HepG2 (cell line): ENCODE measurements around the gene MAPK7. TPM values are rescaled to one million over a fixed set of nuclear protein-coding genes. Genes with fewer than 3 reads are reported as not detected.
A peak's percentile ranks its signal among the peaks of the same experiment; 100 is the strongest.

ENCODE experiments used
- ATAC-seq: fragments of 200-7000 bp; cut with Tn5 transposase; 3 replicates; pipeline ENCODE4 v1.9.1; 2020; ENCODE audit warnings: mild to moderate bottlenecking, moderate library complexity
- BruUV-seq: library from RNA; stranded (reverse); fragments of 400-500 nt; replicated peaks from 2 replicates; lab custom pipeline; 2021; lab: Mats Ljungman, UMichigan
- CTCF ChIA-PET: fragments of 300-600 bp; formaldehyde crosslinking; extraction: SDS; loops from one replicate; lab custom pipeline; 2021; ENCODE audit warnings: low total read pairs, inconsistent platforms, low intra/inter-chr PET ratio; lab: Yijun Ruan, JAX
- POLR2A ChIA-PET: fragments of 350-600 bp; sonication (Branson Sonifier 250); formaldehyde crosslinking; loops from one replicate; lab custom pipeline; 2020; ENCODE audit warnings: antibody characterized with exemption, inconsistent platforms; lab: Yijun Ruan, JAX
- DNase-seq: peaks from one replicate; pipeline ENCODE4 v3.0.0-alpha.2; 2015; ENCODE audit warnings: low spot score
- FAIRE-seq: peaks from 3 replicates; lab custom pipeline; 2011; peaks lifted over from hg19 to GRCh38; lab: Jason Lieb, UNC
- H2AFZ ChIP-seq: one replicate; pipeline ENCODE4 v1.6.1; 2011; ENCODE audit warnings: low read length, inconsistent platforms
- H3K27ac ChIP-seq: fragments of 300-600 bp; 3 replicates; pipeline ENCODE4 v1.8.0; 2011; ENCODE audit warnings: mixed run types, mild to moderate bottlenecking, mixed read lengths, low read length, inconsistent platforms; ENCODE audit not compliant: insufficient read depth; ENCODE audit errors: extremely low read length
- H3K27me3 ChIP-seq, 2 experiments: fragments of 200-600 bp in 1 of 2; 2 replicates in 1 of 2; 3 replicates in 1 of 2; pipeline versions ENCODE4 v1.6.0 to v1.8.0; 2011; ENCODE audit warnings: low read length in 2 of 2, mild to moderate bottlenecking in 2 of 2, moderate library complexity in 2 of 2, inconsistent platforms in 1 of 2; ENCODE audit not compliant: insufficient read depth in 2 of 2, control insufficient read depth in 1 of 2
- H3K36me3 ChIP-seq, 2 experiments: fragments of 200-600 bp in 1 of 2; replicated peaks in 1 of 2; 2 replicates in 1 of 2; 3 replicates in 1 of 2; pipeline versions ENCODE4 v1.5.1 to v1.8.0; 2011; ENCODE audit warnings: low read length in 2 of 2, inconsistent platforms in 1 of 2; ENCODE audit not compliant: insufficient read depth in 2 of 2, control insufficient read depth in 1 of 2
- H3K4me1 ChIP-seq: 2 replicates; pipeline ENCODE4 v1.5.1; 2012; ENCODE audit warnings: low read length, inconsistent platforms; ENCODE audit not compliant: insufficient read depth
- H3K4me2 ChIP-seq: 2 replicates; pipeline ENCODE4 v1.6.0; 2011; ENCODE audit warnings: low read depth, low read length, inconsistent platforms
- H3K4me3 ChIP-seq, 3 experiments: fragments of 200-600 bp in 1 of 3; sonication (generic), shearing (Covaris generic) in 1 of 3; replicated peaks in 1 of 3; 2 replicates each; pipeline ENCODE4 v1.5.1; 2011 to 2016; ENCODE audit warnings: low read length in 3 of 3, inconsistent platforms in 2 of 3, low read depth in 2 of 3, mild to moderate bottlenecking in 2 of 3, control low read depth in 1 of 3, mixed read lengths in 1 of 3; ENCODE audit not compliant: insufficient read depth in 1 of 3
- H3K79me2 ChIP-seq: one replicate; pipeline ENCODE4 v1.6.1; 2011; ENCODE audit warnings: low read length, inconsistent platforms; ENCODE audit not compliant: insufficient read depth
- H3K9ac ChIP-seq: 2 replicates; pipeline ENCODE4 v1.6.0; 2011; ENCODE audit warnings: mild to moderate bottlenecking, low read depth, low read length, inconsistent platforms; ENCODE audit not compliant: insufficient read depth
- H3K9me3 ChIP-seq: 2 replicates; pipeline ENCODE4 v1.5.1; 2012; ENCODE audit warnings: mild to moderate bottlenecking, low read length
- H4K20me1 ChIP-seq: 2 replicates; pipeline ENCODE4 v1.6.0; 2011; ENCODE audit warnings: inconsistent platforms, mild to moderate bottlenecking, low read length, moderate library complexity; ENCODE audit not compliant: insufficient read depth
- ARID5B ChIP-seq: IDR thresholded peaks from 2 replicates; pipeline ENCODE4 v1.4.0; 2020; ENCODE audit warnings: mild to moderate bottlenecking, missing genetic modification reagents
- CTCF ChIP-seq: sonication (generic); formaldehyde crosslinking; IDR thresholded peaks from 2 replicates; pipeline ENCODE4 v1.5.0; 2020; ENCODE audit warnings: mild to moderate bottlenecking, missing genetic modification reagents, moderate library complexity
- FOXJ3 ChIP-seq: sonication (generic); formaldehyde crosslinking; IDR thresholded peaks from 2 replicates; pipeline ENCODE4 v1.4.0; 2020; ENCODE audit warnings: missing genetic modification reagents, mild to moderate bottlenecking, borderline replicate concordance
- KDM3A ChIP-seq: IDR thresholded peaks from 2 replicates; pipeline ENCODE4 v1.6.1; 2018; ENCODE audit warnings: low read depth, missing compliant biosample characterization
- RCOR2 ChIP-seq: IDR thresholded peaks from 2 replicates; pipeline ENCODE4 v1.6.1; 2016; ENCODE audit warnings: missing biosample characterization, missing genetic modification reagents
- SNAPC2 ChIP-seq: sonication (generic); formaldehyde crosslinking; IDR thresholded peaks from 2 replicates; pipeline ENCODE4 v1.8.1; 2022; ENCODE audit warnings: mild to moderate bottlenecking, missing genetic modification reagents
- ZNF275 ChIP-seq: sonication (generic); formaldehyde crosslinking; IDR thresholded peaks from 2 replicates; pipeline ENCODE4 v1.8.0; 2022; ENCODE audit warnings: missing genetic modification reagents, mild to moderate bottlenecking, inconsistent platforms, borderline replicate concordance
- ZNF432 ChIP-seq: sonication (generic); formaldehyde crosslinking; IDR thresholded peaks from 2 replicates; pipeline ENCODE4 v1.5.0; 2020; ENCODE audit warnings: missing genetic modification reagents, mild to moderate bottlenecking, borderline replicate concordance
- WGBS: methylation state at CpG from one replicate; pipeline ENCODE4 v1.1.6; 2017; ENCODE audit warnings: low lambda C conversion rate; 5-methylcytosine and 5-hydroxymethylcytosine counted together
- in situ Hi-C: cut with HindIII; loops from 2 replicates; pipeline ENCODE4 v1.10.0; 2017; ENCODE audit warnings: low pct_unique_long_range_greater_than_20kb; ENCODE audit not compliant: extremely low pct_ligation_motif_present
- intact Hi-C: fragments of 100-400 bp; cut with micrococcal nuclease; formaldehyde crosslinking; loops from one replicate; pipeline ENCODE4 v1.10.0; 2022; ENCODE audit not compliant: unreplicated experiment
- polyA plus RNA-seq, 8 experiments: library from polyadenylated mRNA; depleted of rRNA in 3 of 8; stranded (reverse) in 7 of 8; unstranded in 1 of 8; fragments of >200 nt; fragmentation: Illumina TruSeq in 4 of 8; extraction: Trizol in 4 of 8; gene quantifications; 2 replicates each; pipeline versions ENCODE4 v1.2.1 to v1.2.3, GENCODE V29; 2011 to 2016; ENCODE audit warnings: low read depth in 4 of 8, missing spikeins in 1 of 8, mixed read lengths in 1 of 8; ENCODE audit not compliant: insufficient read depth in 1 of 8
- total RNA-seq, 5 experiments: library from RNA; depleted of rRNA; stranded (reverse); fragments of >200 nt; fragmentation: Illumina TruSeq; extraction: Trizol; gene quantifications; 2 replicates each; pipeline ENCODE4 v1.2.3, GENCODE V29; 2016; ENCODE audit warnings: low read depth in 1 of 5

The MAPK7 gene
- total and polyA plus RNA-seq, 2 of the 13 experiments (the other 11 are each of a cell fraction or from before 2014, with no cell fraction given), result 2.9 to 5.9 TPM

- no peak for TF ChIP-seq ZNF432
- peak; percentile 7; the same call in 1 of the 2 replicates for TF ChIP-seq CTCF (CRISPR knock-in tag)
- H3K27ac ChIP-seq, result no peak within 1 kb of the TSS
- no peak within 1 kb of the TSS for H2AFZ ChIP-seq
- in situ Hi-C loops (no loop called here), intact Hi-C loops (no loop called here)
- ATAC-seq (no peak), DNase-seq (no peak), FAIRE-seq (no peak)
- no peaks in the 10 kb centered on the region for H3K4me1 ChIP-seq
- H3K4me2 ChIP-seq, result no peak within 1 kb of the TSS
- no TSS peak for BruUV-seq
- WGBS, result 25% methylated on average over 23 of the region's 23 CpGs
- H3K4me3 ChIP-seq, result no peak within 1 kb of the TSS
- H3K79me2 ChIP-seq, result no peaks in the 10 kb centered on the region
- H4K20me1 ChIP-seq, result no peaks in the 10 kb centered on the region
- peaks cover 12 to 42% of the 10 kb centered on the region in 2 experiments for H3K27me3 ChIP-seq
- ChIA-PET CTCF (no interaction called here), POLR2A (no interaction called here)
- no peaks in the 10 kb centered on the region for H3K9me3 ChIP-seq
- no peak within 1 kb of the TSS for H3K9ac ChIP-seq
- H3K36me3 ChIP-seq, result no peaks in the 10 kb centered on the region
These were observed 32.8 kb downstream of the MAPK7 start, which contains the start of gene RNF112 for GRCh38 chr17:19410875-19411620. RNF112 (plus strand) TSS chr17:19411232; CDS start chr17:19411409, 177 bp downstream.

- H3K27ac ChIP-seq, result no peak overlapping the region
- CTCF ChIA-PET, result no interaction called here
- POLR2A ChIA-PET, result no interaction called here
- no peak for TF ChIP-seq FOXJ3
- no peak for TF ChIP-seq SNAPC2
- no peak for TF ChIP-seq RCOR2
- no peak for TF ChIP-seq KDM3A
- no peak for TF ChIP-seq ARID5B (CRISPR knock-in tag)
- no peak for TF ChIP-seq ZNF275
These were observed 33.3 kb downstream of the MAPK7 start for GRCh38 chr17:19411631-19412030.

More at GRCh38 chr17:19411631-19412030, 33.3 kb downstream of the MAPK7 start:
- intact Hi-C loops (no loop called here), in situ Hi-C loops (no loop called here)
- no peaks in the 10 kb centered on the region for H4K20me1 ChIP-seq
- peaks cover 12 to 47% of the 10 kb centered on the region in 2 experiments for H3K27me3 ChIP-seq
- no peak overlapping the region for H3K4me2 ChIP-seq
- no peaks in the 10 kb centered on the region for H3K79me2 ChIP-seq
- FAIRE-seq (no peak), DNase-seq (no peak), ATAC-seq (no peak)
- H3K4me1 ChIP-seq, result no peaks in the 10 kb centered on the region
- no peaks in the 10 kb centered on the region for H3K36me3 ChIP-seq
- H2AFZ ChIP-seq, result no peak overlapping the region
- 43% methylated on average over 6 of the region's 9 CpGs for WGBS
- no peak overlapping the region for H3K4me3 ChIP-seq
- no peaks in the 10 kb centered on the region for H3K9me3 ChIP-seq
- H3K9ac ChIP-seq, result no peak overlapping the region
- no TSS peak for BruUV-seq
